ENCODE results near the gene CCDC92. TPM values are rescaled to one million over a fixed set of nuclear protein-coding genes. Genes with fewer than 3 reads are reported as not detected.

Gene CCDC92
- total and polyA plus RNA-seq, 2 donors (not counting 3 experiments of a cell fraction or from before 2014, with no cell fraction given): 41.2 to 41.6 TPM

DNA sequence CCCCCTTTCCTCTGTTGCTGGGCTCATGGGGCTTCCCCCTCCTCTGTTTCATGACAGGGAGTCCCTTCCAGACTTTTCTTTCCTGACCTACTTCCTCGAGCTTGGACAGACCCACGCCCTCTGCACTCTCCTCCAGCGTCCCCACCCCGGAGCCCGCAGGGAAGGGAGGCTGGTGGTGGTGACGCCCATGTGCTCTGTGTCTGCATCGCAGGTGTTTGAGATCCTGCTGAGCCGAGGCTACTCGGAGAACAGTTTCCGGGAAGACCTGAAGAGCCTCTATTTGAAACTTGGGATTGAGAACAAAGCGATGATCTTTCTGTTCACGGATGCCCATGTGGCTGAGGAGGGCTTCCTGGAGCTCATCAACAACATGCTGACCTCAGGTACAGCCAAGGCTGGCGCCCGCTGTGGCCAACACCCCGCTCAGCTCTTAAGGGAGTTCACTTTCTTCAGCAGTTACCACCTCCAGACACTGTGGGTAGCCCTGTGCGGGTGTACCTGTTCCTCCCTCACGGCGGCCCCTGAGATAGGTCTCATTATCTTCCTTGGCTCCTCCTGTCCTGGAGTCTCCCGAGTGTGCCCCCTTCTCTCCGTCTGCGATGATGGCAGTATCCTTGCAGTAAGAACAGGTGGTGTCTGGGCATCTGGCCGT lies 85.6 kb downstream of the CCDC92 start:
- H3K4me1 ChIP-seq (ENCODE audit: control insufficient read depth, extremely low read depth, insufficient read depth, low read length): no peaks in the 10 kb centered on the region
- no peaks in the 10 kb centered on the region for H3K9me3 ChIP-seq (replicated peaks; ENCODE audit: control insufficient read depth, insufficient read depth, low read length)
- H2AFZ ChIP-seq (ENCODE audit: low read depth, low read length): no peak overlapping the region
- BruUV-seq (replicated peaks): no TSS peak
- intact Hi-C loops (cut with micrococcal nuclease): no loop called here
- TF ChIP-seq, protein P1, sequence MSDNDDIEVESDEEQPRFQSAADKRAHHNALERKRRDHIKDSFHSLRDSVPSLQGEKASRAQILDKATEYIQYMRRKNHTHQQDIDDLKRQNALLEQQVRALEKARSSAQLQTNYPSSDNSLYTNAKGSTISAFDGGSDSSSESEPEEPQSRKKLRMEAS (IDR thresholded peaks at IDR 0.05; ENCODE audit: insufficient read depth, insufficient read length): no peak
- TF ChIP-seq GATA2 (IDR thresholded peaks at IDR 0.05; ENCODE audit: insufficient read depth, insufficient read length, low read depth, low read length) (no peak), FOS (IDR thresholded peaks at IDR 0.05; ENCODE audit: borderline replicate concordance, insufficient read depth, low read length) (no peak), MYC (IDR thresholded peaks at IDR 0.05; ENCODE audit: low read depth, low read length) (no peak), JUN (IDR thresholded peaks at IDR 0.05; ENCODE audit: borderline replicate concordance, insufficient read depth, insufficient read length, low read depth) (no peak), EZH2 (IDR thresholded peaks at IDR 0.05; ENCODE audit: borderline replicate concordance, low read depth, low read length, severe bottlenecking) (no peak), POLR2A (IDR thresholded peaks at IDR 0.05; ENCODE audit: low read depth, low read length) (no peak), POLR2AphosphoS5 (IDR thresholded peaks at IDR 0.05; ENCODE audit: insufficient read depth, low read depth, low read length) (no peak)
- TF ChIP-seq, protein P2, sequence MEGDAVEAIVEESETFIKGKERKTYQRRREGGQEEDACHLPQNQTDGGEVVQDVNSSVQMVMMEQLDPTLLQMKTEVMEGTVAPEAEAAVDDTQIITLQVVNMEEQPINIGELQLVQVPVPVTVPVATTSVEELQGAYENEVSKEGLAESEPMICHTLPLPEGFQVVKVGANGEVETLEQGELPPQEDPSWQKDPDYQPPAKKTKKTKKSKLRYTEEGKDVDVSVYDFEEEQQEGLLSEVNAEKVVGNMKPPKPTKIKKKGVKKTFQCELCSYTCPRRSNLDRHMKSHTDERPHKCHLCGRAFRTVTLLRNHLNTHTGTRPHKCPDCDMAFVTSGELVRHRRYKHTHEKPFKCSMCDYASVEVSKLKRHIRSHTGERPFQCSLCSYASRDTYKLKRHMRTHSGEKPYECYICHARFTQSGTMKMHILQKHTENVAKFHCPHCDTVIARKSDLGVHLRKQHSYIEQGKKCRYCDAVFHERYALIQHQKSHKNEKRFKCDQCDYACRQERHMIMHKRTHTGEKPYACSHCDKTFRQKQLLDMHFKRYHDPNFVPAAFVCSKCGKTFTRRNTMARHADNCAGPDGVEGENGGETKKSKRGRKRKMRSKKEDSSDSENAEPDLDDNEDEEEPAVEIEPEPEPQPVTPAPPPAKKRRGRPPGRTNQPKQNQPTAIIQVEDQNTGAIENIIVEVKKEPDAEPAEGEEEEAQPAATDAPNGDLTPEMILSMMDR (IDR thresholded peaks at IDR 0.05; ENCODE audit: extremely low read depth in 1 of 2, insufficient read depth in 1 of 2, low read depth in 1 of 2, low read length in 2 of 2): no peak
- H3K36me3 ChIP-seq (ENCODE audit: control insufficient read depth in 2 of 2, extremely low read depth in 1 of 2, insufficient read depth in 2 of 2, low read length in 2 of 2): no peaks in the 10 kb centered on the region
- ChIA-PET CTCF (no interaction called here), POLR2A (no interaction called here)
- H3K79me2 ChIP-seq (ENCODE audit: control insufficient read depth, insufficient read depth, low read length): no peaks in the 10 kb centered on the region
- peaks cover 3% of the 10 kb centered on the region in 2 experiments for H3K27me3 ChIP-seq (ENCODE audit: control insufficient read depth in 2 of 2, insufficient read depth in 2 of 2, low read length in 2 of 2)
- dilution Hi-C loops (cut with MboI; ENCODE audit: extremely low pct_ligation_motif_present, low sequenced_read_pairs): no loop called here
- DNase-seq (ENCODE audit: low read depth, low spot score) (no peak), FAIRE-seq (no peak)
- H3K9ac ChIP-seq (replicated peaks; ENCODE audit: extremely low read depth, insufficient read depth, low read length): no peak overlapping the region
- H3K4me3 ChIP-seq (replicated peaks in 1 of 3; ENCODE audit: insufficient read depth in 1 of 3, low read depth in 1 of 3, low read length in 3 of 3): no peak overlapping the region
- H4K20me1 ChIP-seq (replicated peaks; ENCODE audit: control insufficient read depth, extremely low read depth, insufficient read depth, low read length): no peaks in the 10 kb centered on the region
- no peak overlapping the region for H3K27ac ChIP-seq (ENCODE audit: insufficient read depth, low read depth, low read length)
- no peaks in the 10 kb centered on the region for H3K9me1 ChIP-seq (replicated peaks; ENCODE audit: control insufficient read depth, extremely low read depth, insufficient read depth, low read length)
- no peak overlapping the region for H3K4me2 ChIP-seq (ENCODE audit: insufficient read depth, low read length)
